ENCODE measurements around the gene TMEM178A.
"Not testable (repeated sequence)": the region's sequence is repeated elsewhere in the genome, so short reads cannot be mapped to it uniquely, and the experiment has no call there.

TMEM178A gene

GRCh38 chr2:39647104-39647765, 18.5 kb upstream of the TMEM178A start:
- no peak for DNase-seq (ENCODE audit: low read depth in 1 of 2, low spot score in 1 of 2)

DNA sequence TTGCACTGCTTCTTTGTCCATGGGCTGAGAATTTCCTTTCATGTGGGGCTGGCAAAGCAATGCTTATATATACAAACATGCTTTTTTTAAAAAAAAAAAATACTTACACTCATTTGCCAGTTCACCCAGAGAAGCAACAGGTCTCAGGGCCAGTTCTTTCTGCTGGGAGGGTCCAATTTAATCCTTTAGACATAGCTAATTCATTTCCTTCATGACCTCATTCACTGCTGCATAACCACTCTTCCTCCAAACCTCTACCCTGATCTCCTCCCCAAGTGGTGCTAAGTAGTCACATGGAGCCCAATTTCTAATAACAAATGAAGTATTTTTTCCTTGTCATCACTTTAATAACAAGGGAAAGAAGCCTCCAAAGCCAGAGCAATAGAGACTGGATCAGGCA, 17.1 kb upstream of the TMEM178A start:
- DNase-seq (ENCODE audit: low read depth in 1 of 2, low spot score in 1 of 2) = no peak

DNA sequence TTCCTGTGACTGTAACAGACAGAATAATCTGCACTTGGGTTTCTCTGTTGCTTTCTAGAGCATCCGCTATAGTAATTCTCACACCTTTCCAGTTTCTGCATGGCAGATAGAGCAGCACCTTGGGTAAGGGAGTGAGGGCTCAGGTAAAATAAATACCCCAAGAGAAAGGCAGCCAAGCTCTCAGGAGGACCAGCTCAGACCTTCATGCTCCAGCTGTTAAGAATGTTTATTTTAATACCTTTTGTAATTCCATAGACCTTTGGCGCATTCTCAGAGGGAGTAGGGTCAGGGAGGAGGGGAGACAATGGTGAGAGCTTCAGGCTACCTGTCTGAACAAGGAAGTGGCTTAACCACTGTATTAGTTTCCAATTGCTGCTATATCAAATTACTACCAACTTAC, 16.2 kb upstream of the TMEM178A start:
- no peak for DNase-seq (ENCODE audit: low read depth in 1 of 2, low spot score in 1 of 2)

DNA sequence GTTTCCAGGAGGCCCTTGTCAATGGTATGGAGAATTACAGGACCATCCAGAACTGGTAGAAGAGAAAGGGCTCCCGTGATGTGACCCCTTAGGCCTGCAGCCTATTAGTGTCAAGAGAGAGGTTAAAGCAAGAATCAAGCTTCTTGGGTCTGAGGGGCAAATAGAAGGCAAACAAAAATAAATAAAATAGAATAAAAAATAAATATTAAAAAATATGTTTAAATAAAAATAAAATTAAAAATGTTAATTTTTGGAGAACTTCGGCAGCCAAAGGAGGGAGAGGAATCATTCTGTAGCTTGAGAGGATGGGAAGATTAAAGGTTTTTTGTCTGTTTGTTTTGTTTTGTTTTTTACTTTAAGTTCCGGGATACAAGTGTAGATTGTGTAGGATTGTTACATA, 15.2 kb upstream of the TMEM178A start:
- DNase-seq (ENCODE audit: low read depth in 1 of 2, low spot score in 1 of 2) = no peak

GRCh38 chr2:39656215-39656614, 9.5 kb upstream of the TMEM178A start:
- DNase-seq (ENCODE audit: low read depth in 1 of 2, low spot score in 1 of 2) = not testable (repeated sequence)

DNA sequence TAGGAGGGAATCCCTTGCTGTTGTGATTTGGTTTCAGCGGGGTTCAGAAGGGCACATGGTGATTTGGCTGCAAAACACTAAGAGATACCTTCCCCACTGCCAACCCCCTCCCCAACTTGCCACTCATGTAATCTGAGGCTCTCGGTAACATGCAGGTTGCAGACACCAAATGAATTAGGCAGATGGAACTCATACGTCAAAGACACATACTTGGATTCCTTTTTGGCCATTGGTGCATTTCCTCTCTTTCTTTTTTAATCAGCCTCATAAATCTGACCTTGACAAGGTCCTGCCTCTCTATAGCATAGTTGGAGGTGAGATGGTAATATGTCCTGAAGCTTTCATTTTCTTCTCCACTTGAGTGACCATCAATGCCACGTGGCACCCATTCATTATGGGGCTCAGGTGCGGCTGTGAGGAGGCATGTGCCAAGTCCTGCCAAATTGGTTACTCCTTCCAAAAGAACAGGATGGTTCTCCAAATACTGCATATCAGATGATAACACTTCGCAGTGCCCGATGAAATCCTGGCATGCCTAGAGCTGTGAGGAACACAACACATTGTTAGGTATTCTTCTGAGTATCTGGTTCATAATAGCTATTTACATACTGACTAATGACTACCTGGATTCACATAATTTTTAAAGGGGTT, 8.3 kb upstream of the TMEM178A start:
- DNase-seq (ENCODE audit: low read depth in 1 of 2, low spot score in 1 of 2) = no peak

- no peak for DNase-seq (ENCODE audit: low read depth in 1 of 2, low spot score in 1 of 2)
Measured at GRCh38 chr2:39658371-39658770, 7.3 kb upstream of the TMEM178A start.

DNA sequence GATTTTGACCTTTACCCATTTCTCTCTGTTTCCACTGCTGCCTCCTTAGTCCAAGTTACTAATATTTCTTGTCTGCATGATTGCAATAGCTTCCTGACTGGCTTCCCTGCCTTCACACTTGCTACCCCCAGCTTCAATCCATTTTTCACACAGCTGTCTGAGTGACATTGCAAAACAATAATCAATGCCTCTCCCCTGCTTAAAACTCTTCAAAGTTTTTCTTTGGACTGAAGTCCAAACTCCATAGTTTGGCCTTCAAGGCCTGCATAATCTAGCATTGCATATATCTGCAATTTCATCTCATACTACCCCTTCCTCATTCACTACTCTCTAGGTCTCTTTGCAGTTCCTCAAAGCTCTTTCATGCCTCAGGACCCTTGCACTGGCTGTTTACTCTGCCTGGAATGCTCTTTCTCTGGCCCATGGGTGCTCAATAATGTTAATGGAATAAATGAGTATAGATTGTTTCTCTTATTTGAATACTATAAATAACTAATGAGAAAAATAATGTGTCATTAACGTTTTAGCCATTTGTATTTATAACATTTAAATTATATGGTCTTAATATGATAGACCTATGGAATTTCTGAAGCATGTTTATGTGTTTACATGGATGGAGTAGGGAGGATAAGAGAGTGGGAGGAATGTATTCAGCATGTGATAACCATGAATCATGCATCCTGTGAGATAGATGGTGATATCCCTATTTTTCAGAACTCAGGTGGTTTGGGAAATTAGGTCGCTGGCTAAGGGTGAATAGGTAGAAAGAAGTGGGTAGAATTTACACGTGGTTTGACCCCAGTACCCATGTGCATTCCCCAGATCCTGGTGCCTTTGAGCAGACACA, 5.7 kb upstream of the TMEM178A start:
- DNase-seq (ENCODE audit: low read depth in 1 of 2, low spot score in 1 of 2) = no peak

- no peak for DNase-seq (ENCODE audit: low read depth in 1 of 2, low spot score in 1 of 2)
Measured at GRCh38 chr2:39660612-39661236, 5.0 kb upstream of the TMEM178A start.

DNA sequence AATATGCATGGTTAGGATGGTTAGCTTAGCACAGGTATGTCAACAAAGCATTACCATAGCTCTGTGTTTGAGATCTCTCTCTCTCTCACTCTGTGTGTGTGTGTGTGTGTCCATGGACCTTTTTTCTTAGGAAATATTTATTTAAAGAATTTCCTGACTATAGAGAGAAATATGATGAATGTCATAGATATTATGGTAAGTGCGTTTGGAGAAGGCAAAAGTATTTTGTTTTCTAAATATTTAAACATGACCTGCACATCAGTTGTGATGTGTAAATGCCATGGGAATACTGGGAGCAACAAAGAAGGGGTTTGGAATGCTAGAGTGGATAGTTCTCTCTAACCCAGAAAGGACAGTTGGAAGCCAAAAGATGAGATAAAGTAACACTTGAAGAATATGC, 3.9 kb upstream of the TMEM178A start:
- no peak for DNase-seq (ENCODE audit: low read depth in 1 of 2, low spot score in 1 of 2)

DNA sequence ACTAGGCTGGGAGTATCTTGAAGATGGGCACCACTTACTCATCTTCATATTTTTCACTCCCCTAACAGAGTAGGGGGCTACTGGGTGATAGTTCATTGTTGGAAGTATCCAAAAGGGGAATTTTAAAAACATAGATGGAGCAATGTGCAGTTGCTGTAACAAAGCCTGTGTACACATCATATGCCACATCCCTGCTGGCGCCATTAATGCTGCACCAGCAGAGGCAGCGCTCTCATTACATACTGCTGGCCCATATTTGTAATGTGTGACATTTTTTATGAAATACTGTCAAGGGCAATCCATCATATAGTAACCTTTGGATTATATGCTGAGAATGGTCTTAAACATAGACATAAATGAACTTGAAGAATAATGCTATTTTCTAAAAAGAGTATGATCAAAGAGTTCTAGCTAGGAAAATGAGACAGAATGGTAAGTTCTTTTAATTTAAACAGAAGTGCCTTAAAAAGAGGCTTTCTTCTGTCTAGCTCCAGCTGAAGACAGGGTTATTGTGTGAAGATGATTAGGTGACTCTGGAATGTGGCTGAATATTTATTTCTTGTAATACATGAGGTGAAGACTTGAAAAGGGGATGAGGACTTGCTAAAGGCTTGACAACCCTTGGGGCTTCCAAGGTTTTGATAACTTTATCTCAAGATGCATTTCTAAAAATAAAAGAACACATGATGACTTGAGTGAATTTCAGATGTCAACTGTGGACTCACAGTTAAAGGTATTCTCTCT, 2.4 kb upstream of the TMEM178A start:
- DNase-seq (ENCODE audit: low read depth in 1 of 2, low spot score in 1 of 2) = no peak

- no peak for DNase-seq (ENCODE audit: low read depth in 1 of 2, low spot score in 1 of 2)
Measured at GRCh38 chr2:39664232-39664887, 1.4 kb upstream of the TMEM178A start.

DNA sequence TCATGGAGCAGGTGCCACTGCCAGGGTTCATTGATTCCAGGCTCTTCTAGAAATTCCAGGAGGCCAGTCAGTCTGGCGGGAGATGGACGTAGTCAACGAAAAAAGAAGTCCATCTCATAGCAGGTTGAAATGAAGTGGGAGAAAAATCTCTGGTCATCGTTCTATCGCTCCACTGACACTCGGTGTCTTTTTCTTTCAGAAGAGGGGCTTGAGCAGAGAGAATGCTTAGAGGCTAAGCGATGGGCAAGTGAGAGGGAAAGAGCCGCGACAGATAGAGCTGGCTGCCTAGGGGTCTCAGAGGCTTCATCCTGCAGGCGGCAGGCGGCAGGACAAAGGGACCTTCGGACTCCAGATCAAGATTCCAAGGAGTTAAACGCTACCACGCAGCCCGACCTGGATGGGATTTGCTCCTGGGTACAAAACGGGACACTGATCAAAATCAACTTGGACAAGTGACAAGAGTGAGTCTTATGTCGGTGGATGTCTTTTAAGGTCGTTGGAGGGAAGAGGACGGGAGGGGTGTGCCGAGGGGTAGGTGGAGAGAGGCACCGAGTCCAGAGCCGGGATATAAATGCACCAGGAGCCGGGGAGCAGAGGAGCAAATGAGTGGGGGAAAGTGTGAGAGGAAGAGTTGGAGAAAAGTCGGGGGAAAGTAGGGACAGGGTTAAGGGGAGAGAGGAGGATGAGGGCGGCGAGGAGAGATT, 677 bp upstream of the TMEM178A start:
- no peak for DNase-seq (ENCODE audit: low read depth in 1 of 2, low spot score in 1 of 2)

- DNase-seq (ENCODE audit: low read depth in 1 of 2, low spot score in 1 of 2) = no peak
Measured at GRCh38 chr2:39666491-39667101, 879 bp downstream of the TMEM178A start.

DNA sequence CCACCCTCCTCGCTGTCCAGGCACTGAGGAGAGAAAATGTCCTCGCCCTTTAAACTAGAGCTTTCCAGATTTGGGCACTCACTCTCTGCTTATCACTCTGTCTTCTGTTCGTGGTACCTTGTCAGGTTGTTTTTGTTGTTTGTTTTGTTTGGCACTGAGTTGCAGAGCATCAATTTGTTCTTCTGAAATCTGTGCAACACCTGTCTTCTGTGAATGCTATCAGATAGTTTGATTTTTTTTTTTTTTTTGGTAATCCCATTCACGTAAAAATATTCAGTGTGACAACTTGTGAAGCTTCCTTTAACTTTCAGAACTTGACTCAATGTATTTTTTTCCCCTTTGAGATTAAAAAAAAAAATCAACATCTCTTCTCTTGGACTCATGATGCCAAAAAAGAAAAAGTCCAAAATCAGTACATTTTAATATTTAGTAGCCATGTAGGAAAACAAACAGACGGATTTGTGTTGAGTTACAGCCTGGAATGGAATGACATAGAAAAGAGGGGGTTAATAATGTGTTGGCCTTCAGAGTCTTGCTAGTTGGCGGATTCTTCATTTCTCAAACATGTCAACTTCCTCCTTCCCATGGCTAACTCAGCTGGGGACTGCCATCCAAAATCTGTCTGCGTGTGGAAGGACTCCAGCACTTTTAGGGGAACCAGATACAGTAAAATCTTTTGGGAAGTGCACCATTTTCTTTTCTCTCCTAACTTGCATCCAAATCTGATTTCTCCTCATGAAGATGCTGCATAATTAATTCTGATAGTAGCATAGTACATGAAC, 1.6 kb downstream of the TMEM178A start:
- DNase-seq (ENCODE audit: low read depth in 1 of 2, low spot score in 1 of 2) = no peak

- no peak for DNase-seq (ENCODE audit: low read depth in 1 of 2, low spot score in 1 of 2)
Measured at GRCh38 chr2:39667886-39668276, 2.2 kb downstream of the TMEM178A start.

DNA sequence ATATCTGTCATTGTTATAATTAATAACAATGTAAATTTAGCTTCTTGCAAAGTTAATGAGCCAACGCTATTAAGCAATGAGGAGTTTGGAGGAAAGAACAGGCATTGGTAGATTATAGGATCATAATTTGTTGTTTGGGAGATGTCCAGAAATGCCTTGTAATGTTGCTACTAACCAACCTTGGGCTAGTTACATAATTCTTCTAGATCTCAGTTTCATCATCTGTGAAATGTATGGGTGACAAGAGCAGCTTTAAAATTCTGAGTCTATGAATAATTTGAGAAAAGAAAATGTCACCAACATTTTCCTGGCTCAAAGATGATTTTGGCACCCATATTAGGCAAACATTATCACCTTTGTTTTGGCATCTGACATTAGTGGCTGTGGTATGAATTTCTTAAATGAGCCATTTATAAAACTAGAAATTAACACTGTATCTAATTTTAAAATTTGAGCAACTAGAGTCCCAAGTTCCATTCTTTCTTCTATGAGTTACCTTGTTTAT, 2.9 kb downstream of the TMEM178A start:
- no peak for DNase-seq (ENCODE audit: low read depth in 1 of 2, low spot score in 1 of 2)

DNA sequence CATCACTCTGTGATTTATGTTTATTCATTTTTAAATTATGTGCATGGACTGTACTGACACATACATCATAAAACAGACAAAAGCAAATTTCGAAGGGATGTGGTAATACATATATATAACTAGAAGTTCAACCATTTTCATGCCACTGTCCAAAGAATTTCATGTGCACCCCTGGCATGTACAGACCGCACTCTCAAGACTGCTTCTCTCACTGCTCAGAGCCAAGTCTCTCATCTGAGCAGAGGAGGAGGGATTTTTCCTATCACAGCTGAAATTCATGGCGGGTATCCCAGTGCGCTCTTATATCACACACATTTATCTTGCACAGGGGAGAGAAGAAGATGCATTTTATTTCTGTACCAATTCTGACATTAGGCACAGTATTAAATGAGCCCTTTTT, 5.9 kb downstream of the TMEM178A start:
- DNase-seq (ENCODE audit: low read depth in 1 of 2, low spot score in 1 of 2) = no peak

- no peak for DNase-seq (ENCODE audit: low read depth in 1 of 2, low spot score in 1 of 2)
Measured at GRCh38 chr2:39673018-39673417, 7.3 kb downstream of the TMEM178A start.
